ENCODE measurements around the gene CLEC16A. TPM values are rescaled to one million over a fixed set of nuclear protein-coding genes. Genes with fewer than 3 reads are reported as not detected.

Gene CLEC16A
- total RNA-seq, 1 donor from 2014 or later, result 58.1 TPM

DNA sequence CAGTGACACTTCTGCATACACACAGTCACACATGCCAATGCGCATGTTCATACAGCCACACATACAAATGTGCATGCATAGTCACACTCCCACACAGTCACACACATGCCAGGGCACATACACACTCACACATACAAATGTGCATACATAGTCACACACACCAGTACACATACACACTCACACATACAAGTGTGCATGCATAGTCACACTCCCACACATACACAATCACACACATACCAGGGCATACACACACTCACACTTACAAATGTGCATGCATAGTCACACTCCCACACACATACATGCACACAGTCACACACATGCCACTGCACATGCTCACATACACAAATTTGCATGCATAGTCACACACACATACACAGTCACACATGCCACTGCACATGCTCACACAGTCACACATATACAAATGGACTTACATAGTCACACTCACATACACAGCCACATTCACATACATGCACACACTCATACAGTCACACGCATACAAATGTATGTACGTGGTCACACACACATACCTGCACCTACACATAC lies 227.5 kb downstream of the CLEC16A start:
- H3K4me3 Mint-ChIP-seq (ENCODE audit: unreplicated experiment), result peak overlapping the region; percentile 17
- H3K36me3 Mint-ChIP-seq (ENCODE audit: low read depth, unreplicated experiment), result peaks cover 61% of the 10 kb centered on the region
- TF ChIP-seq, protein P1, sequence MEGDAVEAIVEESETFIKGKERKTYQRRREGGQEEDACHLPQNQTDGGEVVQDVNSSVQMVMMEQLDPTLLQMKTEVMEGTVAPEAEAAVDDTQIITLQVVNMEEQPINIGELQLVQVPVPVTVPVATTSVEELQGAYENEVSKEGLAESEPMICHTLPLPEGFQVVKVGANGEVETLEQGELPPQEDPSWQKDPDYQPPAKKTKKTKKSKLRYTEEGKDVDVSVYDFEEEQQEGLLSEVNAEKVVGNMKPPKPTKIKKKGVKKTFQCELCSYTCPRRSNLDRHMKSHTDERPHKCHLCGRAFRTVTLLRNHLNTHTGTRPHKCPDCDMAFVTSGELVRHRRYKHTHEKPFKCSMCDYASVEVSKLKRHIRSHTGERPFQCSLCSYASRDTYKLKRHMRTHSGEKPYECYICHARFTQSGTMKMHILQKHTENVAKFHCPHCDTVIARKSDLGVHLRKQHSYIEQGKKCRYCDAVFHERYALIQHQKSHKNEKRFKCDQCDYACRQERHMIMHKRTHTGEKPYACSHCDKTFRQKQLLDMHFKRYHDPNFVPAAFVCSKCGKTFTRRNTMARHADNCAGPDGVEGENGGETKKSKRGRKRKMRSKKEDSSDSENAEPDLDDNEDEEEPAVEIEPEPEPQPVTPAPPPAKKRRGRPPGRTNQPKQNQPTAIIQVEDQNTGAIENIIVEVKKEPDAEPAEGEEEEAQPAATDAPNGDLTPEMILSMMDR (IDR thresholded peaks at IDR 0.05; ENCODE audit: unreplicated experiment), result no peak
- peaks cover 8% of the 10 kb centered on the region for H3K27me3 Mint-ChIP-seq (ENCODE audit: unreplicated experiment)
- peaks cover 9% of the 10 kb centered on the region for H3K4me1 Mint-ChIP-seq (ENCODE audit: unreplicated experiment)
- no peak overlapping the region for H3K27ac Mint-ChIP-seq (ENCODE audit: unreplicated experiment)
- DNase-seq (ENCODE audit: low spot score), result no peak
- H3K9me3 Mint-ChIP-seq (ENCODE audit: unreplicated experiment), result no peaks in the 10 kb centered on the region

GRCh38 chr16:11173426-11173825 lies 229.1 kb downstream of the CLEC16A start:
- DNase-seq (ENCODE audit: low spot score), result no peak
- H3K9me3 Mint-ChIP-seq (ENCODE audit: unreplicated experiment), result no peaks in the 10 kb centered on the region
- H3K27me3 Mint-ChIP-seq (ENCODE audit: unreplicated experiment), result peaks cover 4% of the 10 kb centered on the region
- TF ChIP-seq, protein P1 (IDR thresholded peaks at IDR 0.05; ENCODE audit: unreplicated experiment), result no peak
- peaks cover 53% of the 10 kb centered on the region for H3K36me3 Mint-ChIP-seq (ENCODE audit: low read depth, unreplicated experiment)
- peaks cover 9% of the 10 kb centered on the region for H3K4me1 Mint-ChIP-seq (ENCODE audit: unreplicated experiment)
- H3K27ac Mint-ChIP-seq (ENCODE audit: unreplicated experiment), result no peak overlapping the region
- no peak overlapping the region for H3K4me3 Mint-ChIP-seq (ENCODE audit: unreplicated experiment)

GRCh38 chr16:11174141-11174540 lies 229.8 kb downstream of the CLEC16A start:
- Mint-ChIP-seq H3K4me1 (ENCODE audit: unreplicated experiment) (peaks cover 9% of the 10 kb centered on the region), H3K27me3 (ENCODE audit: unreplicated experiment) (peaks cover 2% of the 10 kb centered on the region), H3K4me3 (ENCODE audit: unreplicated experiment) (peak overlapping the region; percentile 9), H3K9me3 (ENCODE audit: unreplicated experiment) (no peaks in the 10 kb centered on the region), H3K36me3 (ENCODE audit: low read depth, unreplicated experiment) (peaks cover 47% of the 10 kb centered on the region), H3K27ac (ENCODE audit: unreplicated experiment) (no peak overlapping the region)
- TF ChIP-seq, protein P1 (IDR thresholded peaks at IDR 0.05; ENCODE audit: unreplicated experiment), result no peak
- no peak for DNase-seq (ENCODE audit: low spot score)

- peak overlapping the region; percentile 62 for H3K27ac Mint-ChIP-seq (ENCODE audit: unreplicated experiment)
- H3K36me3 Mint-ChIP-seq (ENCODE audit: low read depth, unreplicated experiment), result peaks cover 46% of the 10 kb centered on the region
- no peak for DNase-seq (ENCODE audit: low spot score)
- H3K4me1 Mint-ChIP-seq (ENCODE audit: unreplicated experiment), result peaks cover 9% of the 10 kb centered on the region
- no peaks in the 10 kb centered on the region for H3K27me3 Mint-ChIP-seq (ENCODE audit: unreplicated experiment)
- TF ChIP-seq, protein P1 (IDR thresholded peaks at IDR 0.05; ENCODE audit: unreplicated experiment), result no peak
- H3K4me3 Mint-ChIP-seq (ENCODE audit: unreplicated experiment), result peak overlapping the region; percentile 68
- no peaks in the 10 kb centered on the region for H3K9me3 Mint-ChIP-seq (ENCODE audit: unreplicated experiment)
Observed at GRCh38 chr16:11175106-11175786, 230.9 kb downstream of the CLEC16A start.

- H3K4me3 Mint-ChIP-seq (ENCODE audit: unreplicated experiment), result no peak overlapping the region
- DNase-seq (ENCODE audit: low spot score), result no peak
- H3K27me3 Mint-ChIP-seq (ENCODE audit: unreplicated experiment), result no peaks in the 10 kb centered on the region
- TF ChIP-seq, protein P1 (IDR thresholded peaks at IDR 0.05; ENCODE audit: unreplicated experiment), result no peak
- no peaks in the 10 kb centered on the region for H3K9me3 Mint-ChIP-seq (ENCODE audit: unreplicated experiment)
- H3K36me3 Mint-ChIP-seq (ENCODE audit: low read depth, unreplicated experiment), result peaks cover 45% of the 10 kb centered on the region
- H3K4me1 Mint-ChIP-seq (ENCODE audit: unreplicated experiment), result peaks cover 9% of the 10 kb centered on the region
- H3K27ac Mint-ChIP-seq (ENCODE audit: unreplicated experiment), result no peak overlapping the region
Observed at GRCh38 chr16:11175787-11176341, 231.5 kb downstream of the CLEC16A start.
